Measurements from ENCODE around the gene GALNTL6.

Gene GALNTL6

DNA sequence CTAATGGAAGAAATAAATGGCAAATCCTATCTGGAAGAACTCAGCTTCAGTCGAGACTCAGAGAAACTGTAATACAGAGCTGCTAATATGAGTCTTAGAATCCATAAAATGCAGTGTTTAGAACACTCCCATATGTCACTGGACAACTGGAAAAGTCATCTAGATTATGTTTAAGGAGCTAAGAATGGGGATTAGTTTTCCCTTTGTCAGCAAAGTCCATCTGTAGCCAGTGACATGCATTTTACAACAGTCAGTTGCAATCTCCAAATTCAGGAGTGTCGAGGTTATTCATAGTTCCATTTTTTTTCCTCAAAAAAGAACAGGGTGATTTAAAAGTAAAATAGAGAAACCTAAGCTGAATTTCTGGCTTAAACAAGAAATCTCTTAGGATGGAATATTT is 838.8 kb downstream of the GALNTL6 start:
- DNase-seq (ENCODE audit: low read depth in 1 of 2, low spot score in 1 of 2), result no peak

DNA sequence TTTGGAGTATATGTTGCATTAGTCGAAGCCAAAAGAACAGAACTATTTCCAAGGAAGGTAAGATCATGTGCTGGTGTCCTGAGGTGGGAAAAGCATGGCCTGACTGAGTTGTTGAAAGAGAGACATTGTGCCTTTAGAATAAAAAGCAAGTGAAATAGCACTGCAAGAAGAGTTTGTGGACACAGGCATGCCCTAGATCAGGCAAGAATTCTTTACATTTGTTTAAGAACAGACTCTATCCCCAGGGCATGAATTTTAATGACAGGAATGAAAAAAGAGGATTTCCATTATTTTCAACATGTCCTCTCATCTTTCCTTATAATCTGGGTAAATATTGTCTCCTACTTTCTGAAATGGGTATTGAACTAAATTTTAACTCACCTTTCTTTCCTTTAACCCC is 839.2 kb downstream of the GALNTL6 start:
- no peak for DNase-seq (ENCODE audit: low read depth in 1 of 2, low spot score in 1 of 2)

DNA sequence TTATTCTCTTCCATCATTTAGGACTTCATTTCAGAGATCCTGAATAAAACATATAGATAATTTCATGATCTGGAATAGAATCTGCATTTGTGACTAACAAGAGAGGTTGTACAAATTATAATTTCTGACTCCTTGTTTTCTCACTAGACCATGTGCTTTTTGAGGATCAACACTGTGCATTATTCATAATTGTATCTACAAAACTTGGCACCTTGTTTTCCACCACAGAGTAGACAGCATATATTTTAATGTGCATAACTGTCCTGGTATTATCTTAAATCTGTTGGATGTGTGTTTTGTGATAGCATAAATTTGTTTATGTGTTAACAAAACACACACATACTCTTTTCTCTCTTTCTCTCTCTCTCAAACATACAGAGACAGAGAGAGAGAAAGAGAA is 840.5 kb downstream of the GALNTL6 start:
- DNase-seq (ENCODE audit: low read depth in 1 of 2, low spot score in 1 of 2), result no peak

DNA sequence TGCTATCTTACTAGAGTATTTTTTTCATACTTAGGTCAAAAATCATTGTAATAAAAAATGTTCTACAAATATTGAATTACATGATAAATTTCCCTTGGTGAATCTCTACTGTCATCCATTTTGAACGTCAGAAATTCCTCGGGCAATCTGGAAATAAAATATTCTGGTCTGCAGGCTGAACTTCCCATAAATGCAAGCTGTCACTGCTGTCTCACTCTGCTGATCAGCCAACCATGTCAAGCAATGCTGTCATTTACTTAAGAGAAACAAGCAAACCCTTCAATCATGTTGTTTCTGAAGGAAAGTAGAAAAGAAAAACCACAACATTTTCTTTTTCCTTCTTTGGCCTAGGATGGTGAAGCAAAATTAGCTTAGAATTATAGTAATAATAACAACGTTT is 841.3 kb downstream of the GALNTL6 start:
- DNase-seq (ENCODE audit: low read depth in 1 of 2, low spot score in 1 of 2), result no peak

DNA sequence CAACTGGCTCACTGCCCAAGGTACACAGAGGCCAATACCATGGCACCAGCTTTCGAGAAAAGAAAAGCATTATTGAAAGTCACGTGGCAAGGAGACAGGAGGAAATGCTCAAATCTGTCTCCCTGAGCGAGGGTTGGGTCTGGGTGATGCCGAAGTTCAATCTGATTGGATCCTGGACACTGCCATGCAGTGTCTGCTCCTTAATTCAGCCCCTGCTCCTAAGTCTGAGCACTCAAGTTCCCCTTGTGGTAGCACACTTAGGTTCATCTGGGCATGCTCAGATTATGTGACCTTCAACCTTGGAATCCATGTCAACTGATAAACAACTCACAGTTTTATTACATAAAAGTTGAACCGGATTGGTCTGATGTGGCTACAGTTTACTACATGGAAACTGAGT is 842.9 kb downstream of the GALNTL6 start:
- DNase-seq (ENCODE audit: low read depth in 1 of 2, low spot score in 1 of 2), result no peak

DNA sequence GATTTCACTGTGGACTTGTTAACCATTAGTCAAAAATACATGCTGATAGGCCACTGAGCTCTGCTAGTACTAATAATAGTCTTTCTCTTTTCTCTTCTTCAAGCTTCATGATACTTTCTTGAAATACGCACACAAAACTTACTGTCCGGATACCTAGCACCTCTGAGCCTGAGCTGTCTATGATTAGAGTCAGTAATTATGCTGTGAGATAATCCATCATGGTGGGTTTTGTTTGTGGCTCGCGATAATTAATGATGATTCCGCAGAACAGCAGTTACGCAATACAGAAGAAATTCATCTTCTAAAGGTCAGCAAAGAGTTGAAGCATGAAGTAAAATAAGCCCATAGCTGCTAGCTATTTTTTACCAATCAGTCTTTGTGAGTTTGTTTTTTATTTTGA is 843.9 kb downstream of the GALNTL6 start:
- no peak for DNase-seq (ENCODE audit: low read depth in 1 of 2, low spot score in 1 of 2)

DNA sequence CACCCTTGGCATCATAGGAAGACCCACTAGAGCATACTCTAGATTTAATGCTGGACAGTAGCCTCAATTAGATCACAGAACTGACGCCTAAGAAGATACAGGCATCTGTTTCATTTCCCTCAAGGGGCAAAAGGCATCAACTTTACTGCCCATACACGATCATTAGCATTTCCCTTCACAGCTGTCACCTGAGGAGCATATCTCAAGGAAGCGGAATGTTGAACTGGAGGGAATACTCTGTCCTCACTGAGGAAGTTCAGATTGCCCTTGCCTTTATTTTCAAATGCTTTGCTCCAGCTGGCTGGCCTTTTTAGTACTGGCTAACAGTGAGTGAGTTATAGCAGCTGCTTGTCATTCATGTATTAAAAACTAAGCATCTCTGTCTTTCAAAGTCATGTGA is 847.0 kb downstream of the GALNTL6 start:
- no peak for DNase-seq (ENCODE audit: low read depth in 1 of 2, low spot score in 1 of 2)

DNA sequence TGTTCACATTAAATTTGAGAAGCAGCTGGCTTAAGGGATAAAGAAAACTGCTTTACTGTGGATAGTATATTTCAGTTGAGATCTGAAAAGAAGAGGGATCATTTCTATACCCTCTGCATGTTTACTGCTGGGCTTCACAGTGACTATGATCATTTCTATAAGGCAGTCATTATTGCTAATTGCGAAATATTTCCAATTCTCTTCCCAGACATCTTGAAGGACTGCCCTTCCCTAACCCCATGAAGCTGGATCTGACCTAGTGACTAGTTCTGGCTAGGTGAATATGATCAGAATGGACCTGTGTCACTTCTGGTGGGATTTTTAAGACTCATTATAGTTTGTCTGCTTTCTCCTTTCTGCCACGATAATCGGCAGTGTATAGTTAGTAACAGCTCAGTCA is 848.9 kb downstream of the GALNTL6 start:
- DNase-seq (ENCODE audit: low read depth in 1 of 2, low spot score in 1 of 2), result no peak

DNA sequence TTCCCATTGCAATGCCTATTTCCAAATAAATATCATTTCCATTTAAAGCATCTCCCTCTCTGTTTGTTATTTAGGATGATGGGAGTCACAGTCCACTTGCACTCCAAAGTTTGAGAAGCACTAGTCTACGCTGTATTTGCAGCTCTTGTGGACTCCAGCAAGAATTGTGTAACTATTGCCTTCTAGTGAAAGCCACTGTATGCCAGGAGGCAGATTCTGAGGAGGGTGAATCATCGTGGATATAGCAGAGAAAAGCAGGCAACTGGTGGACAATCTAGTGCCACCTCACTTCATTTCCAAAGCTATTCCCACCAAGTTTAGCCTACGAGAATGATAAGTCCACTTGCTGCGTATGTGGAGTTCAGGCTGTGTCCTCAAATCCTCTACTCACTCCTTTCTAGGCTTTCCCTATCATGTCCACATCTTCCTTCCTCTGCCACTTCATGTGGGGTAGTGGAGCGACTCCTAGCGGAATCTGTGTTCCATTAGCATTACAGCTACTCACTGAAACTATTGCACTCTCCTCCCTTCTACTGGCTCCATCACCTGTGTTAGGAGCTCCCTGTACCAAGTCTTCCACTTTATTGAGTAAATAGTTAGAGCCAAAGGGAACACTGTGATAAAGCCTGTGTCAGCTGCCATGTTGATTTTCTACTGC is 853.6 kb downstream of the GALNTL6 start:
- DNase-seq (ENCODE audit: low read depth in 1 of 2, low spot score in 1 of 2), result no peak

DNA sequence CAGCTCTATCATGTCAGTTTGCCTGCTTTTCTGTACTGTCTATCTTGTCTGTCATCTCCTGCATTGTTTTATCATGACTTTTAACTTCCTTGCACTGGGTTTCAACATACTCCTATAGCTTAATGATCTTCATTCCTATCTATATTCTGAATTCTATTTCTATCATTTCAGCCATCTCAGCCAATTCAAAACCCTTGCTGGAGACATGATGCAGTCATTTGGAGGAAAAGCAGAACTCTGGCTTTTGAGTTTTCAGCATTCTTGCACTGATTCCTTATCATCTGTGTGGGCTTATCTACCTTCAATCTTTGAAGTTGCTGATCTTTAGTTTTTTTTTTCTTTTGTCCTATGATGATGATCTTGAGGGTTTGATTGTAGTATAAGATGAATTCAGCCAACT is 861.6 kb downstream of the GALNTL6 start:
- no peak for DNase-seq (ENCODE audit: low read depth in 1 of 2, low spot score in 1 of 2)

DNA sequence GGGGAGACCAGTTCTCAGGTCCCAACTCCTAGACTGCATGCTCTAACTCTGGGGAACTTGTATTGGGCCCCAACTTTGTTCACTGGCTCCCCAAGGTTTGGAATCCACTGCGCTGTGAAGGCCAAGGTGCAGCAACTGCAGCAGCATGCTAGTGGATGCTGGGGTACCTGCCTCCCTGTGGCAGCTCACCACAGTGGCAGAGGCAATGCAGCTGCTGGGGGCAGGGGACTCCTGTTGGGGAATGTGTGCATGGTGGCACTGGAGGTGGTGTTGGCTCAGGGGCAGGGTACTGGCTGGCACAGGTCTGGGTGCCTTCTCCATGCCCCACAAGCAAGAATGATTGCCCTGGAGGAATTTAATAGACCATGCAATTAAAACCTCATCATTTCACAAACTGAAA is 862.0 kb downstream of the GALNTL6 start:
- DNase-seq (ENCODE audit: low read depth in 1 of 2, low spot score in 1 of 2), result no peak

DNA sequence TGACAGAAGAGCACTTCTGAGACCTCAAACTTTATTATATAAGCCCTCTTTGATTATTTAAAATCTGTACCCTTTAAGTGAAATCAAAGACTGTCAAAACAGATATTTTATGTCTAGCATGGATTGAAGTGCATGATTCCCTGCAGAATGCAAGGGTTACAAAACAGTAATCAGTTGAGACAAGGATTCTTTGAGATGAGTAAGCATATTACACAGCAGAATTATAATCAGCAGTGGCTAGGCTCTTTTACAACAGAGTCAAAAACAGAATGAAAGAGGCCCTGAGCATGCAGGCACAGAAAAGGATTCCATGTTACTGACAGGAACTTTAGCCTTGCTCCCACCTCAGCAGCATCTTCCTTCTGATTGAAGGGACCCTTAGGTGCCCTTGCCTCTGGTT is 867.5 kb downstream of the GALNTL6 start:
- no peak for DNase-seq (ENCODE audit: low read depth in 1 of 2, low spot score in 1 of 2)

DNA sequence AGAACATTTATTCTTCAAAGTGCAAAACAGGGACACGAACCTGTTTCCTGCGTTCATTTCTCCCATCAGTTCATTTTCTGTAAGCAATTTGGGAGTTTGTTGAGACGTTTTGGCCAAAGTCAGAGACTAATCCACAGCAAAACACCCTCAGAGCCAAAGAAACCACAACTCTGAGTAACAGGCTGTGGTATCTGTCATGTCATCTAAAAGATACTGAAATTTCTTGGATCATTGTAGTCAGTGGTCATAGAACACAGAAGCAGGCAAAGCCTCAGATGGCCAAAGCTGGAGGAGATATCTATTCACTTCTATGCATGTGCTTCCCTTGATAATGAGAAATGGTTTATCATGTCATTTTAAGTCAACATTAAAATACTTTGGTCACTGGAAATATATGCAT is 869.8 kb downstream of the GALNTL6 start:
- DNase-seq (ENCODE audit: low read depth in 1 of 2, low spot score in 1 of 2), result no peak

DNA sequence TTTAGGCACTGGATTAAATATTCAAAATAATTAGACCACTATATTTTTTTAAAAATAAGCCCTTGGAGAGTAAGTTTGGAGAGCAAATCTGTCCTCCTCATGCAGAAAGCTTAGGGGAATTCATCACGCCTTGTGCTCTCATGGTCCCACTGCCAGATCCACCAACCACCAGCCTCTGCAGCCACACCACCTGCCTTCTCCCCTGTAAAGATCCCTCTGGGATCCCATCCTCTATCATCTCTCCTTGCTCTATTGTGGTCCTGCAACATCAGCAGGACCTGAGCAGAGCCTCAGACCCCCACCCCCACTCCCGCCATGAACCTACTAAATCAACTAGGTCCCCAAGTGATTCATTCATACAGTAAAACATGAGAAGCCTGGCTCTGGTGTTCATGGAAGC is 872.8 kb downstream of the GALNTL6 start:
- no peak for DNase-seq (ENCODE audit: low read depth in 1 of 2, low spot score in 1 of 2)

DNA sequence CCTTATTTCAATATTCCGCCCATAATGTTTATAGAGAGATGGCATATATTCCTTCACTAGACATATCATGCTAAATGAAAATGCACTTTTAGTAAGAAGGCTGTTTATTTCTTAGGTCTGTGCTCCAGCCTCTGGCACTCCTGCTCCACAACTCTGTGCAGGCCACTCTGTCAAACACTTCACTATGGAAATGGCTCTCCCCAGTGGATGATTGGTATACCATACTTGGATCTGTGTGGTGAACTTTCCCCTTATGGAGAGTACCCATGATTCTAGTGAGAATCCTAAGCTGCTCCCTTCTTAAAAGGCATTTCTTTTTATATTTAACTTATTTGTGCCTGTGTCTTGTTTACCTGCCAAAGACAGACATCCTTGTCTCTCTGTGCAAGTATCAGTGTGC is 875.3 kb downstream of the GALNTL6 start:
- no peak for DNase-seq (ENCODE audit: low read depth in 1 of 2, low spot score in 1 of 2)

DNA sequence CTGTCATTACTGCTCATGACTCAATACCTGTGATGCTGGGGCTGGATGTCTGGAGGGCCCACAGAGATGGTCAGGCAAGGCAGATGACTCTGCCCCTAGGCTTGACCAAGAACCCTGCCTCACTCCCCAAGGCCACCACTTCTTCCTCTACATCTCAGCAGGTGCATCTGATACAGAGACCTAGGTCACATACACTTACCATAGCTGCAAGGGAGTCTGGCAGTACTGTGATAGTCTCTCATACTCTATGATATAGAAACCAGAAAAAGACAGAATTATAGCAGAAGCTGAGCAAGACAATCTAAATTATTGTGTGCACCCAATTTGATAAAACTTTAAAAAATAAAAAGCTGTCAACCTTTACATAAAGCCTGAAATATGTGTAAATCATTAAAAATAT is 878.3 kb downstream of the GALNTL6 start:
- DNase-seq (ENCODE audit: low read depth in 1 of 2, low spot score in 1 of 2), result no peak

DNA sequence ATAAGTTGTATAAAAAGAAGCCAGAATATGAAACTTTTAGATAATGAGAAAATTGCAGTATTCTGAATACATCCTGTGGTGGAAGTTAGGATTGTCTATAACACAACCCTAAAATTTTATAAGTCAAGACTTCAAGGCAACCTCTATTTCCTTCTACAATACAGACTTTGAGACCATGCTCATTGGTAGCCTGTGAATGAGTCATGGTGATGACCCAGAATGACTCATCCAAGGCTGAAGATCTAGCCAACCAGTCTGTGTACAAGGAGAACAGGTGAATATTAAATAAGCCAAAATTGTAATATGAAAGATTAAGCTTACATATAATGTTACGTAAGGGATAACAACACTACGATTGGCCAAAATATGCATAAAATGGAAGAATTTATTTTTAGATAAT is 879.5 kb downstream of the GALNTL6 start:
- no peak for DNase-seq (ENCODE audit: low read depth in 1 of 2, low spot score in 1 of 2)

DNA sequence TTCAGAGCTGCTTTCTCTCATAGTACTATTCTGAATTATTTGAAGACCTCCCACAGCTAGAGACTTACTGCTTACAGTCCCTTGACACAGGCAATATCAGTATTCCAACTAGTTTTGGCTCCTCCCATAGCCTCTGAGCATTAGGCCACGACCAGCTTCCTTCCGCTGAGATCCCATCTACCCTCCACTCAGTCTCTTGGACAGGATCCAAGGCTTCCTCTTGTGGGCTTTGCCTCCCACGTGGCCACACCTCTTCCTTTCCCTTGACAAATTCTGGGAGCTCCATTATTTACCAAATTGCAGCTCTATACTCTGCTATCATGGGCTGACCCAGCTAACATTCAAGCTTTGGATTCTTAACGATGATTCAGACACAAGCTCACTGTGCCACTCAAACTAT is 885.1 kb downstream of the GALNTL6 start:
- DNase-seq (ENCODE audit: low read depth in 1 of 2, low spot score in 1 of 2), result no peak

DNA sequence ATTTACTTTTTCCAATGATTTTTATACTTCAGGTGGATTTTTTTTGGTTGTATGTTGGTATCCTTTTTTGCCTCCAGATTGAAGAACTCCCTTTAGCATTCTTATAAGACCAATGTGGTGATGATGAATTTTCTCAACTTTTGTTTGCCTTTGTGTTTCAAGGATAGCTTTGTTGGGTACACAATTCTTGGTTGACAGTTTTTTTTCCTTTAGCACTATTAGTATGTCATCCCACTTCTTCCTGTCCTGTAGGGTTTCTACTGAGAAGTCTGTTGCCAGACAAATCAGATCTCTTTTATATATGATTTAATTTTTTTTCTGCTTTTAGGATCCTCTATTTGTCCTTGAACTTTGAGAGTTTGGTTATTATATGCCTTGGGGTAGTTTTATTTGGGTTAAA is 892.4 kb downstream of the GALNTL6 start:
- no peak for DNase-seq (ENCODE audit: low read depth in 1 of 2, low spot score in 1 of 2)

DNA sequence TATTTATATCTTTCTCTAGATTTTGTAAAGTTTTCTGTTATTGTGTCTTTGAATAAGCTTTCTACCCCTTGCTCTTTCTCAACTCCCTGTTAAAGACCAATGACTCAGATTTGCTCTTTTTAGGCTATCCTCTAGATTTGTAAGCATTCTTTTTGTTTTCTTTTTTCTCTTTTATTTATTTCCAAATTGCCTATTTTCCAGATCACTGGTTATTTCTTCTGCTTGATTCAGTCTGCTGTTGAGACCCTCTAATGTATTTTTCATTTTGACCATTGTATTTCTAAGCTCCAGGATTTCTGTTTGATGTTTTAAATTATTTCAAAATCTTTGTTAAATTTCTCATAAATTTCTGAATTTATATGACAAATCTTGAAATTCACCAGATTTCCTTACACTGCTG is 892.8 kb downstream of the GALNTL6 start:
- DNase-seq (ENCODE audit: low read depth in 1 of 2, low spot score in 1 of 2), result no peak

DNA sequence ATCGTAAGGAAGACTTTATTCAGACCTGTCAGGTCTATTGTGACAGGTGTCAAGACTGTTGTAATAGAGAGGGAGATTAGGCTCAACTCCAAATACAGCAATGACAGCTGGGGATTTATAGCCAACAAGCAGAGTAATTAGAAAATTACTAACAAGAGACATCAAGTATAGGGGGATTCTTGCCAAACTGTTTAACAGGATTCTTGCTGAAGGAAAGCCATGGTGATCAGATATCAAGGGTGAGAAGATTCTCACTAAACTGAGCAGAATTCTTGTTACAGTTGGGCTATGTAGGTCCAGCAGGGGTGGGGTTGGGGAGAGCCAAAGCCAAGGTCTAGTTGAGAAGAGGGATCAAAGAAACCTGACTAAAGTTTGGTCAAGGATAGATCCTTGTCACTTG is 894.4 kb downstream of the GALNTL6 start:
- DNase-seq (ENCODE audit: low read depth in 1 of 2, low spot score in 1 of 2), result no peak

DNA sequence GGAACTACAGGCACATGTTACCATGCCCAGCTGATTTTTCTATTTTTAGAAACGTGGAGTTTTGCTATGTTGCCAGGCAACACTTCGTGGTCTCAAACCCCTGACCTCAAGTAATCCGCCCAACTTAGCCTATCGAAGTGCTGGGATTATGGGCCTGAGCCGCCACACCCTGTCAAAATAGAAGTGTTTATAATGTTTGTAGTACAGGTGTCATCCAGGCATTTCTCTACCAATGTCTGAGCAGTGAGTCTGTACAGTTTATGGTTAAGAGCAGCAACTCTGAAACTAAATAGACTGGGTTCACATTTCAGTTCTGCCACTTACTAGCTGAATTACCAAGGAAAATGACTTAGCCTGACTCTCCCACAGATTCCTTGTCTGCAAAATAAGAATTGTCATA is 895.0 kb downstream of the GALNTL6 start:
- DNase-seq (ENCODE audit: low read depth in 1 of 2, low spot score in 1 of 2), result no peak

DNA sequence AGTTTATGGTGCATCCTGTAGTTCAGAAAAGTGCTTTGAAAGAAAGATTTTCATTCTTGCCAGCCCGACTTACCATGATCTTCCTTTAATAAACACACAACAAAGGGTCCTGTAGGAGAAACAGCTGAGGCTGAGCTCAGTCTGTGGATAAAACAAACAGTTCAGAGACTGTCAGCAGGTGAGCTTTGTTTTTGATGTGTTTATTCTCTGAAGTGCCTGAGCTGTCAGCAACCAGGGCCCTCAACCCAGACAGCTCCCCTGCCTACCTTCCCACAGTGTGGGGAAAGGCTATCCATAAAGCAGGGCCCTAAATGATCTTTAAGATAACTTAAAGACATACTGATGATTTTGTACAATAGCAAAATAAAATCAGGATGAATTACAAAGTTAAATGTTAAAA is 896.2 kb downstream of the GALNTL6 start:
- DNase-seq (ENCODE audit: low read depth in 1 of 2, low spot score in 1 of 2), result no peak

DNA sequence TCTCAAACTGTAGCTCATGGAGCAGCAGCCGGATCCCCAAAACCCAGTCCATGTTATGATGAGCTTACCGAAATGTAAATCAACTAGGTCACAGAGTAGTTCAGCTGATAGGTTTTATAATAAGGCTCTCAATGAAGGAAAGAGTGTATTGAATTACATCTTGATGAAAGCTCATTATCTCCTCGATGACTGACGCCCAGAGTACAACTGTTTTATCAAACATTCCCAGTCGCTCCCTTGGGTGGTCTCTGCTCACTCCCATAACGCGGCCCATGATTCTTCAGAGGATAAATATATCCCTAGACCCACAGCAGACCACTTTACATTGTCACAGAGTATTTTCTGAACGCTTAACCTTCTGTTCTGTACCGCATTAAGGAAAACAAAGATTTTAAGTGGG is 903.1 kb downstream of the GALNTL6 start:
- DNase-seq (ENCODE audit: low read depth in 1 of 2, low spot score in 1 of 2), result no peak
